Panc1 (cell line): ENCODE data around the gene SMAD1. TPM values are rescaled to one million over a fixed set of nuclear protein-coding genes. Genes with fewer than 3 reads are reported as not detected.

Source experiments
- ATAC-seq: fragments of 200-7000 bp; cut with Tn5 transposase; 2 replicates; pipeline ENCODE4 v1.9.1; 2020; ENCODE audit warnings: mild to moderate bottlenecking, moderate library complexity
- BruUV-seq: library from RNA; stranded (reverse); fragments of 400-500 nt; replicated peaks from 2 replicates; lab custom pipeline; 2021; lab: Mats Ljungman, UMichigan
- CTCF ChIA-PET: fragments of 300-600 bp; sonication (Branson Sonifier 250); formaldehyde crosslinking; loops from one replicate; lab custom pipeline; 2022; ENCODE audit warnings: antibody characterized with exemption; lab: Charles Lee
- POLR2A ChIA-PET: fragments of 300-600 bp; sonication (Branson Sonifier 250); formaldehyde crosslinking; loops from one replicate; lab custom pipeline; 2022; ENCODE audit warnings: antibody characterized with exemption; lab: Charles Lee
- DNase-seq: peaks from one replicate; pipeline ENCODE4 v3.0.0-alpha.2; 2010; ENCODE audit warnings: low read depth, low spot score
- H3K27ac ChIP-seq: 2 replicates; pipeline ENCODE4 v1.5.1; 2011; ENCODE audit warnings: mild to moderate bottlenecking, low read length, inconsistent platforms
- H3K27me3 ChIP-seq: fragments of 200-500 bp; sonication (Bioruptor generic); 2 replicates; pipeline ENCODE4 v1.6.0; 2014; ENCODE audit warnings: low read length, inconsistent platforms; ENCODE audit not compliant: control insufficient read depth, insufficient read depth
- H3K36me3 ChIP-seq: fragments of 200-500 bp; sonication (Bioruptor generic); 2 replicates; pipeline ENCODE4 v1.5.1; 2014; ENCODE audit warnings: inconsistent platforms, mild to moderate bottlenecking, low read length, moderate library complexity; ENCODE audit not compliant: control insufficient read depth, insufficient read depth
- H3K4me1 ChIP-seq: 2 replicates; pipeline ENCODE4 v1.5.1; 2011; ENCODE audit warnings: inconsistent platforms, mild to moderate bottlenecking, low read length, moderate library complexity; ENCODE audit not compliant: control insufficient read depth, insufficient read depth
- H3K4me3 ChIP-seq, 2 experiments: 2 replicates each; pipeline ENCODE4 v1.5.1; 2011 to 2012; ENCODE audit warnings: low read depth in 2 of 2, low read length in 2 of 2, mild to moderate bottlenecking in 2 of 2, inconsistent platforms in 1 of 2, moderate library complexity in 1 of 2
- H3K9me3 ChIP-seq: fragments of 200-500 bp; sonication (Bioruptor generic); 2 replicates; pipeline ENCODE4 v1.5.1; 2014; ENCODE audit warnings: low read depth, mild to moderate bottlenecking, inconsistent platforms, low read length, moderate library complexity; ENCODE audit not compliant: control insufficient read depth, insufficient read depth
- POLR2AphosphoS5 ChIP-seq: IDR thresholded peaks from 2 replicates; pipeline ENCODE4 v1.6.1; 2012; ENCODE audit warnings: mild to moderate bottlenecking, low read depth, low read length, moderate library complexity
- SIN3A ChIP-seq: IDR thresholded peaks from 2 replicates; pipeline ENCODE4 v1.6.1; 2012; ENCODE audit warnings: low read depth, mild to moderate bottlenecking, low read length, moderate library complexity, borderline replicate concordance; ENCODE audit not compliant: insufficient read depth
- TCF7L2 ChIP-seq: IDR thresholded peaks from 2 replicates; pipeline ENCODE4 v1.6.1; 2011; ENCODE audit warnings: mild to moderate bottlenecking, low read depth, low read length, inconsistent platforms
- in situ Hi-C: cut with HindIII; loops from 2 replicates; pipeline ENCODE4 v1.10.0; 2016; ENCODE audit warnings: low sequenced_read_pairs, low pct_unique_long_range_greater_than_20kb
- intact Hi-C: fragments of 100-400 bp; cut with micrococcal nuclease; formaldehyde crosslinking; loops from one replicate; pipeline ENCODE4 v1.10.0; 2022; ENCODE audit not compliant: unreplicated experiment
- total RNA-seq: library from RNA; stranded (reverse); gene quantifications from one replicate; pipeline ENCODE4 v1.2.1, GENCODE V29; 2021; ENCODE audit not compliant: unreplicated experiment
- TF ChIP-seq, protein P1 (sequence below): fragments of 450-650 bp; IDR thresholded peaks from 2 replicates; pipeline ENCODE4 v1.5.1; 2017; ENCODE audit warnings: mild to moderate bottlenecking
- TF ChIP-seq, protein P2 (sequence below), 2 experiments: IDR thresholded peaks; 2 replicates each; pipeline ENCODE4 v1.6.1; 2011 to 2012; ENCODE audit warnings: low read depth in 2 of 2, control low read depth in 1 of 2, low read length in 1 of 2, mild to moderate bottlenecking in 1 of 2, moderate library complexity in 1 of 2; ENCODE audit not compliant: insufficient read depth in 1 of 2

SMAD1 gene
- total RNA-seq, 1 experiment from 2014 or later: 24.1 TPM

DNA sequence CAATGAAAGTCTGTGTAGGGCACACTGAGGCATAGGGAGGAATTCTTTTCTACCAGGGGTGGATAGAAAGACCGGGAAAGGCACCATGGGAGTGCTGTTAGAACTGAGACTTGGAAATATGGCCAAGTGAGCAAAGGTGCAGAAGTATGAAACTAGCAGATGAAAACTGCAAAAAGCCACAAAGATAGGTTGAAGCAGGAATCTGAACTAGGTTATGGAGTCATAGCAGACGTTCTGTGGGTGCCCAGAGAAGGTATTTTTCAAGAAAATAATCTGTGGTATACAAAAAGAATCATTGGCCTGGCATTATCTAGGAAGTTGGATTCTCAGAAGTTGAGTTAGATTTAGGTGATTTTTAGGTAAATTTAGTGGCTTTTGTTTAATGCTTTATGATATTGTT lies 48.5 kb downstream of the SMAD1 start:
- in situ Hi-C loops: no loop called here
- no peaks in the 10 kb centered on the region for H3K9me3 ChIP-seq
- CTCF ChIA-PET: no interaction called here

DNA sequence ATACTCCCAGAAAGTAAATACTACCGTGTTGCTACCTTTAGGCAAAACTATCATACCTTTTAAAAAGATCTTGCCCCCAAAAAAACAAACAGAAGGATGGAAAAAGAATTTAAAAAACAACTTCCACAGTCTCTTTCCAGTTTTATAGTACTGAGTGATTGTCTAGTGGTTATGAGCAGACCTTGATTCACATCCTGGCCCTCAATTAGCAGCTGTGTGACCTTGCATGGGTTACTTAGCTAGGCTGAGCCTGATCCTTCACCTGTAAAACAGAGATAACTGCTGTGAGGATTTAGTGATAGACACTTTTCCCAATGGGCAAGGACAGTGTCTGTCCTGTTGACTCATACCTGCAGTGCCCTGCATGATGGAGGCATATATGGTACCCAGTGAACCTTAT lies 49.0 kb downstream of the SMAD1 start:
- no TSS peak for BruUV-seq
- Histone ChIP-seq H3K9me3 (no peaks in the 10 kb centered on the region), H3K27me3 (no peaks in the 10 kb centered on the region), H3K27ac (no peak overlapping the region), H3K4me3 (no peak overlapping the region), H3K4me1 (no peaks in the 10 kb centered on the region), H3K36me3 (no peaks in the 10 kb centered on the region)
- ATAC-seq: no peak
- no peak for DNase-seq
- in situ Hi-C loops: no loop called here
- intact Hi-C loops: no loop called here
- ChIA-PET CTCF (no interaction called here), POLR2A (no interaction called here)
- TF ChIP-seq, protein P1, sequence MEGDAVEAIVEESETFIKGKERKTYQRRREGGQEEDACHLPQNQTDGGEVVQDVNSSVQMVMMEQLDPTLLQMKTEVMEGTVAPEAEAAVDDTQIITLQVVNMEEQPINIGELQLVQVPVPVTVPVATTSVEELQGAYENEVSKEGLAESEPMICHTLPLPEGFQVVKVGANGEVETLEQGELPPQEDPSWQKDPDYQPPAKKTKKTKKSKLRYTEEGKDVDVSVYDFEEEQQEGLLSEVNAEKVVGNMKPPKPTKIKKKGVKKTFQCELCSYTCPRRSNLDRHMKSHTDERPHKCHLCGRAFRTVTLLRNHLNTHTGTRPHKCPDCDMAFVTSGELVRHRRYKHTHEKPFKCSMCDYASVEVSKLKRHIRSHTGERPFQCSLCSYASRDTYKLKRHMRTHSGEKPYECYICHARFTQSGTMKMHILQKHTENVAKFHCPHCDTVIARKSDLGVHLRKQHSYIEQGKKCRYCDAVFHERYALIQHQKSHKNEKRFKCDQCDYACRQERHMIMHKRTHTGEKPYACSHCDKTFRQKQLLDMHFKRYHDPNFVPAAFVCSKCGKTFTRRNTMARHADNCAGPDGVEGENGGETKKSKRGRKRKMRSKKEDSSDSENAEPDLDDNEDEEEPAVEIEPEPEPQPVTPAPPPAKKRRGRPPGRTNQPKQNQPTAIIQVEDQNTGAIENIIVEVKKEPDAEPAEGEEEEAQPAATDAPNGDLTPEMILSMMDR: no peak

More for the DNA sequence above, 48.5 kb downstream of the SMAD1 start:
- no peaks in the 10 kb centered on the region for H3K4me1 ChIP-seq
- intact Hi-C loops: no loop called here
- H3K27me3 ChIP-seq: no peaks in the 10 kb centered on the region
- TF ChIP-seq SIN3A (no peak), POLR2AphosphoS5 (no peak), TCF7L2 (no peak)
- TF ChIP-seq, protein P1: no peak
- TF ChIP-seq, protein P2, sequence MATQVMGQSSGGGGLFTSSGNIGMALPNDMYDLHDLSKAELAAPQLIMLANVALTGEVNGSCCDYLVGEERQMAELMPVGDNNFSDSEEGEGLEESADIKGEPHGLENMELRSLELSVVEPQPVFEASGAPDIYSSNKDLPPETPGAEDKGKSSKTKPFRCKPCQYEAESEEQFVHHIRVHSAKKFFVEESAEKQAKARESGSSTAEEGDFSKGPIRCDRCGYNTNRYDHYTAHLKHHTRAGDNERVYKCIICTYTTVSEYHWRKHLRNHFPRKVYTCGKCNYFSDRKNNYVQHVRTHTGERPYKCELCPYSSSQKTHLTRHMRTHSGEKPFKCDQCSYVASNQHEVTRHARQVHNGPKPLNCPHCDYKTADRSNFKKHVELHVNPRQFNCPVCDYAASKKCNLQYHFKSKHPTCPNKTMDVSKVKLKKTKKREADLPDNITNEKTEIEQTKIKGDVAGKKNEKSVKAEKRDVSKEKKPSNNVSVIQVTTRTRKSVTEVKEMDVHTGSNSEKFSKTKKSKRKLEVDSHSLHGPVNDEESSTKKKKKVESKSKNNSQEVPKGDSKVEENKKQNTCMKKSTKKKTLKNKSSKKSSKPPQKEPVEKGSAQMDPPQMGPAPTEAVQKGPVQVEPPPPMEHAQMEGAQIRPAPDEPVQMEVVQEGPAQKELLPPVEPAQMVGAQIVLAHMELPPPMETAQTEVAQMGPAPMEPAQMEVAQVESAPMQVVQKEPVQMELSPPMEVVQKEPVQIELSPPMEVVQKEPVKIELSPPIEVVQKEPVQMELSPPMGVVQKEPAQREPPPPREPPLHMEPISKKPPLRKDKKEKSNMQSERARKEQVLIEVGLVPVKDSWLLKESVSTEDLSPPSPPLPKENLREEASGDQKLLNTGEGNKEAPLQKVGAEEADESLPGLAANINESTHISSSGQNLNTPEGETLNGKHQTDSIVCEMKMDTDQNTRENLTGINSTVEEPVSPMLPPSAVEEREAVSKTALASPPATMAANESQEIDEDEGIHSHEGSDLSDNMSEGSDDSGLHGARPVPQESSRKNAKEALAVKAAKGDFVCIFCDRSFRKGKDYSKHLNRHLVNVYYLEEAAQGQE (IDR thresholded peaks at IDR 0.05; ENCODE audit: insufficient read depth in 1 of 2, low read depth in 2 of 2, low read length in 1 of 2): no peak
- no peak overlapping the region for H3K27ac ChIP-seq
- no TSS peak for BruUV-seq
- DNase-seq: no peak
- no peak for ATAC-seq
- H3K36me3 ChIP-seq: no peaks in the 10 kb centered on the region
- no peak overlapping the region for H3K4me3 ChIP-seq
- POLR2A ChIA-PET: no interaction called here

DNA sequence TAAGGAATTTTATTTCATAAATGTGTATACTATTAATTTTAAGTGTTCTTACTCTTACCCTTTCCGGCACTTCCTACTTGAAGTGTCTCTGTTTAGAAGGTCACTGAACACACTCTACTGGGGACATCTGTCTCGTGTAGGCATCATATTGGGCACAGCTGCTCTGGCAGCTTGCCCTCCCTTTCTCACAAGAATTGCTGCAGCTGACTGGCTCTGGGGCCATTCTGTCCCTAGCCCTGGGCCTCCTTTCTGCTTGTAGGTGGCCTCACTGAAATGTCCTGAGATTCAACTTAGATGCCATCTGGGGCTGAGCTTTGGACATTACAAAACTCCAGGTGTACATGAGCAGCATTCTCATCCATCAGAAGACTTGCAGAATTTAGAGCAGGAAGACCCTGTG lies 49.6 kb downstream of the SMAD1 start:
- Histone ChIP-seq H3K9me3 (no peaks in the 10 kb centered on the region), H3K27ac (no peak overlapping the region), H3K4me3 (no peak overlapping the region), H3K27me3 (no peaks in the 10 kb centered on the region), H3K36me3 (no peaks in the 10 kb centered on the region), H3K4me1 (no peaks in the 10 kb centered on the region)
- no peak for DNase-seq
- in situ Hi-C loops (no loop called here), intact Hi-C loops (no loop called here)
- ChIA-PET POLR2A (no interaction called here), CTCF (no interaction called here)
- ATAC-seq: no peak
- no peak for TF ChIP-seq SIN3A
- no peak for TF ChIP-seq TCF7L2
- TF ChIP-seq, protein P2 (IDR thresholded peaks at IDR 0.05; ENCODE audit: insufficient read depth in 1 of 2, low read depth in 2 of 2, low read length in 1 of 2): no peak
- TF ChIP-seq POLR2AphosphoS5: no peak
- TF ChIP-seq, protein P1: no peak
- BruUV-seq: no TSS peak
